Kidney glomerular epithelial cell (primary cell): ENCODE measurements around the gene SFSWAP.
"Not testable (repeated sequence)": the region's sequence is repeated elsewhere in the genome, so short reads cannot be mapped to it uniquely, and the experiment has no call there.

Source experiments
- DNase-seq: peaks from one replicate; lab custom pipeline; 2025; lab: John Stamatoyannopoulos, UW

Gene SFSWAP

GRCh38 chr12:131702573-131702877, 8.4 kb upstream of the SFSWAP start:
- DNase-seq: no peak

DNA sequence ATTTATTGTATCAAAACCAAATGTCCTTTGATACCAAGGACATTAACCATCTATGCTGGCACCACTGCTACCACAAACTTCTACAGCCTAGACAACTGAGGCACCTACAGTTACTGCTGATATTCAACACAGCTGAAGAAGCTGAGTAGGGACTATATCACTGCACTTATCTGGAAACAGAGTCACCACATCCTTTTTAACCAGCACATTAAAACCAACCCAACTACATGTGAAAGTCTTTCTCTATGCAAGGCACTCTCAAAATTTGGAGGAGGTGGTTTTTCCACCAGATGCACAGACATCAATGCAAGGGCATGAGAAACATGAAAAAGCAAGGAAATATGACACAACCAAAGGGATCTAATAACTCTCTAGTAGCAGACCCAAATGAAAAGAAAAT, 7.7 kb upstream of the SFSWAP start:
- DNase-seq: no peak

DNA sequence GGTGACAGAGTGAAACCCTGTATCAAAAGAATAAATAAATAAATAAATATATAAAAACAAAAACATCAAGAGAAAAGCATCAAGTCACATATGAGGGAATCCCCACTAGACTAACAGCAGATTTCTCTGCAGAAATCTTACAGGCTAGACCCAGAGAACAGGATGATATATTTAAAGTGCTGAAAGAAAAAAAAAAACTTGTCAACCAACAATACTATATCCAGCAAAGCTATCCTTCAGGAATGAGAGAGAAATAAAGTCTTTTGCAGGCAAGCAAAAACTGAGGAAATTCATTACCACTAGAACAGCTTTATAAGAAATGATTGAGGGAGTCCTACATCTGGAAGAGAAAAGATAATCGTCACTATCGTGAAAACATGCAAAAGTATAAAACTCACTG, 6.4 kb upstream of the SFSWAP start:
- DNase-seq: no peak

DNA sequence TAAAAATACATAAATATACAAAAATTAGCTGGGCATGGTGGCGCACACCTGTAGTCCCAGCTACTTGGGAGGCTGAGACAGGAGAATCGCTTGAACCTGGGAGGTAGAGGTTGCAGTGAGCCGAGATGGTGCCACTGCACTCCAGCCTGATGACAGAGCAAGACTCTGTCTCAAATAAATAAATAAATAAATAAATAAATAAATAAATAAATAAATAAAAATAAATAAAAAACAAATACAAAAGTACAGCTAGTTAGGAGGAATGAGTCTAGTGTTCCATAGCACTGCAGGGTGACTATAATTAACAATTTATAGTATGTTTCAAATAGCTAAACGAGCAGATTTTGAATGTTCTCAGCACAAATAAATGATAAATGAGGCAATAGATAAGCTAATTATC, 4.2 kb upstream of the SFSWAP start:
- not testable (repeated sequence) for DNase-seq

DNA sequence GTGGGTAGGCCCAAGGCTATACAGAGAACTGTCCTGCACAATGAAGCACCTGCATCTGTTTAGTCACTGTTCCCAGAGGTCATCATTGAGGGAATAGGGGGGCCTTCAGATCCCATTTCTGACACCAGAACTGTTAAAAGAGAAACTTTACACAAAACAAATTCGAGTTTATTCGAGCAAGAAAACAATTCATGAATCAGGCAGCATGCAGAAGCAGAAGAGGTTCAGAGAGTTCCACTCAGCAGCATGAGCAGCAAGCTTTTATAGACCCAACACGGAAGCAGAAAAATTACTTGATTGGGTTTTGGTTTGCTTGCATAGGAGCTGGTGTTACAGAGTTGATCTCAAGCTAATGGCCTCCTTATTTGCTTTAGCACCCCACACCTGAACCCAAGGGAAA, 1.7 kb upstream of the SFSWAP start:
- DNase-seq: no peak

DNA sequence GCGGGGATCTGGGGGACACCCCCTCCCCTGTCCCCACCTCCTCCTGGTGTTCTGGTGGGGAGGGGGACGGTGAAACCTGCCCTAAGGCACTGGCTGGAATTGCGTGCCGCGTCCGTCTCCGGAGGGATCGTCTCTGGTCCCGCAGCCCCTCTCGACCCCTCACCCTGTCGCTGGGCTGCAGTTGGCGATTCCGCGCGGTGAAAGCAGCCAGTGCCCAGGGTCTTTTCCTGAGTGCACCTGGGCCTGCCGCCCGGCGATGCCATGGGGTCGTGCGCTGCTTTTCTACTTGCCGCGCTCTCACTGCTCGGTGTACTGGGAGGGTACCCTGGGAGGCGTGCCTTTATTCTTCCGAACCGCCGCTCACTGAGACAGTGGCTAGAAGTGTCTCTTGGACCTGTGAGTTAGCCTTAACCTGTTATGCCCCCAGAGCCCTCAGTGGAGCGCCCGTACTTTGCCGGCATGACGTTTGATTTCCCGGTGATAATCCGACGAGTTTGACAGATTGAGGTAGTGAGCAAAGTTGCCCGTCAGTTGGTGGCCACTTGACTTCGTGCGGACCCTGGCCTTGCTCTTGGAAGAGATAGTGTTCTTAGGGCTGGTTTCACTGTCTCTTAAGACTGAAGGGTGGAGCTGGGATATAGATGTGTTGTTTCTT, 788 bp downstream of the SFSWAP start:
- DNase-seq: no peak

DNA sequence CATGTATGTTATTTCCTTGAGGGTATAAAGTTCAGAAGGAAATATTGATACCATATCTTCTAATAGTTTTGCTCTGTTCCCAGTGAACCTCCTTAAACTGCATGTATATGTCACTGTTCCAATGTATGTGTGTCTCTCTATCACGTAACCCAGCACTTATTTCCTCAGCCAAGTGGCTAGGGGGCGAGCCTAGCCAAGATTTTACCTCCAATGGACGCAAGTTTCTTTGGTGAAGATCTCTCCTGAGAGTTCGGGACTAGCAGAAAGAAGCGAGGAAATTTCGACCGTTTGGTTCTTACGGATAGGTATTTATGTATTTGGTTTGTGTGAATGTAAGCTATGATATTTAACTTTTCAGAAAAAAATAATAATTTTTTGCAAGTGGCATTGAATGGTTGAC, 2.5 kb downstream of the SFSWAP start:
- DNase-seq: no peak

DNA sequence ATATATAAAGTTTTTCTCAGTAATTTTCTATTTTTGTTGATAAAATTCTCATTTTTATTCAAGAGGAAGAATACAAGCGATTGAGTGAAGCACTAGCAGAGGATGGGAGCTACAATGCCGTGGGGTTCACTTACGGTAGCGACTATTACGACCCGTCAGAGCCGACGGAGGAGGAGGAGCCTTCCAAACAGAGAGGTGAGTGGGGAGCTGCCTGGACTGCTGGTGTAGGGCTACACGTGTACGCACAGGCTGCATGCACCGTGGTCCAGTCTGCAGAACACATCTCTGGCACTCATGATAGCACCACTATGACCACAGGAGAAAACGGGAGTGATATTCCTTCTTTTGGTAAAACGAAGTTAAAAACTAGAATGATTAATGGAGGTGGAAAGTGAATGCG, 3.9 kb downstream of the SFSWAP start:
- no peak for DNase-seq

DNA sequence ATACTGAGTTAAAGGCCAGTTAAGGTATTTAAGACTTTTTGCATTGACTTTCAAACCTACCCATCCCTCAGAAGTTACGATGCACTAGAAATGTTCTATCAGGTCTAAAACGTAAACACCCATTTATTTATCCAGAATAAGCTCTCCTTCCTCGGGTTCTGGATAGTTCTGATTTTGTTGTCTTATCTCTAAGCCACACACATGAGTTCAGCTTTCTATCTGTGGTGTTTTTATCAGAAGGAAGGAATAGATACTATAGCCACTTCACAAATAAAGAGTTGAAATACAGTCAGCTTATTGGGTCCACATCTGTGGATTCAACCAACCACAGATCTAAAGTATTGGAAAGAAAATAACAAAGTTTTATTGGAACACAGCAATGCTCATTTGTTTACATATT, 5.4 kb downstream of the SFSWAP start:
- no peak for DNase-seq

DNA sequence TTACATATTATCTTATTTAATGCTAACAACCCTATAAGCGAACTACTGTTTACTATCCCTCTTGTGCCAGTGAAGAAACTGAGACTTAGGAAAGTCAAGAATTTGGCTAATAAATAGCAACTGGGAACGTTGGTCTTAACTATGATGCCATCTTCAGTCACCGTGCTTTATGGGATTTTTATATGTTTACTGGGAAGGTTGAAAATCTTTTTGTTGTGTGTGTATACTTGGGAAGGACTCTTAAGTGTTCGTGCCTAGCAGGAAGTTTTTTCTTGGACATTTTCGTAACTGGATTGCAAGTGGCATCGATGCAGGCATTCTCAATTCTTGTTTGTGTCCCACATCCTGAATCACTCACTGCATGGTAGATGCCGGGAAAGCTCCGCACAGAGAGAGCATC, 9.4 kb downstream of the SFSWAP start:
- DNase-seq: no peak

- DNase-seq: no peak
Measured at GRCh38 chr12:131720921-131721320, 10.0 kb downstream of the SFSWAP start.

GRCh38 chr12:131721548-131721947, 10.7 kb downstream of the SFSWAP start:
- no peak for DNase-seq

DNA sequence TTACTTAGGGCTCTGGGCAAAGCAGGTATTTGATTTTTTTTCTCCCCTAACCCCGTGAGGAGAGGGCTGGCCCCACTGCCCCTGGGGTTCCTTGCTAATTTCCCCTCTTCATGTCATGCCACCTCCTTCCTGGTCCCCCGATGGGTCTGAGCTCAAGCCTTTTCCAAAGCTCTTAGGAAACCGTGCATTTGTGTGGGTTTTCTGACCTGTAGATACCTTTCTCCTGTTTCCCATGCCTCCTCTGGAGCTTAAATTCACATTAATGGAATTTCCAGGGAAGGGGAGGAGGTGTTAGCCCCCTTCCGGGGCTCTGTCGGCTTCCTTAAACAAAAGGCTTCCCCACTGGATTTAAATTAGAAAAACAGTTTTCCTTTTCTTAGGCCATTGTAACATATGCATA, 12.6 kb downstream of the SFSWAP start:
- no peak for DNase-seq

DNA sequence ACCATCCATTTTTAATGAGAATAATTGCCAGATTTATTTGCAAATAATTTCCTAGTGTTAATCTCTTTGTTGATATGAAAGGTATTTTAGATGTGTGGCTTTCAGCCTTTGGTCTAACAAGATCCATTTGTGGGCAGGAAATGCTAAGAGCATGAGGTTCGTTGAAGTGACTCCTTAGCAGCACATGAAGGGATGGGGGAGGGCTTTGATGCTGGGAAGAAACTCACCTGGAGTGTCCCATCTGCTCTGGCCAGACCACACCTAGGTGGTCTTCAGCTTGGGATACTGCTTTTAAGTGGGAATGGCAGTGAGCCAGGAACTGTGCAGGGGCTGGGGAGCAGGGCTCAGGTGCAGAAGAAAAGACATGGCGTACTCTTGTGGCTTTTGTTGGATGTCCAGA, 13.6 kb downstream of the SFSWAP start:
- no peak for DNase-seq

DNA sequence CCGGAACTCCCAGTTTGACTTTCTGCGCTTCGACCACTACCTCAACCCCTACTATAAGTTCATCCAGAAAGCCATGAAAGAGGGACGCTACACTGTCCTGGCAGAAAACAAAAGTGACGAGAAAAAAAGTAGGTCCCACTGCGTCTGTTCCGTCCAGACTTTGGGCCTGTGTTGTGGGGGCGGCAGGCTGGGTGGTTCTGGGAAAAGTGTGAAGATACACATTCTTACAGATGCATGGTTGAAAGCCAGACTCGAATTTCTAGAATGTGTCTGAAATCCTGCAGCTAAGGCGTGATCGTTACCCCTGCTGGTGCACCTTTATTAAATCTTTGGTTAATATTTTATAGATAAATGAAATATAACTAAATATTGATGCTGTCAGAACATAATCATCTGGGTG, 14.6 kb downstream of the SFSWAP start:
- DNase-seq: no peak

DNA sequence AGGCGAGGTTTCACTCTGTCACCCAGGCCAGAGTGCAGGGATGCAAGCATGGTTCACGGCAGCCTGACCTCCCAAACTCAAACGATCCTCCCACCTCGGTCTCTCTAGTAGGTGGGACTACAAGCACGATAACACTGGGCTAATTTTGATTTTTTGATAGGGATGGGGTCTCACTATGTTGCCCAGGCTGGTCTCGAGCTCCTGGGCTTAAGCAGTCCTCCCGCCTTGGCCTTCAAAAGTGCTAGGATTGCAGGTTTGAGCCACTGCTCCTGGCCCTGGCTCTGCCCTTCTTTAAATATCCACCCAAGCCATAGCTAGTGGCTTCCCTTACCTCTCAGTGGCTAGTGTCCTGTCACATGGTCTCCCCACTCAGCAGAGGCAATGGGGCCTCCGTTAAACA, 17.8 kb downstream of the SFSWAP start:
- no peak for DNase-seq

DNA sequence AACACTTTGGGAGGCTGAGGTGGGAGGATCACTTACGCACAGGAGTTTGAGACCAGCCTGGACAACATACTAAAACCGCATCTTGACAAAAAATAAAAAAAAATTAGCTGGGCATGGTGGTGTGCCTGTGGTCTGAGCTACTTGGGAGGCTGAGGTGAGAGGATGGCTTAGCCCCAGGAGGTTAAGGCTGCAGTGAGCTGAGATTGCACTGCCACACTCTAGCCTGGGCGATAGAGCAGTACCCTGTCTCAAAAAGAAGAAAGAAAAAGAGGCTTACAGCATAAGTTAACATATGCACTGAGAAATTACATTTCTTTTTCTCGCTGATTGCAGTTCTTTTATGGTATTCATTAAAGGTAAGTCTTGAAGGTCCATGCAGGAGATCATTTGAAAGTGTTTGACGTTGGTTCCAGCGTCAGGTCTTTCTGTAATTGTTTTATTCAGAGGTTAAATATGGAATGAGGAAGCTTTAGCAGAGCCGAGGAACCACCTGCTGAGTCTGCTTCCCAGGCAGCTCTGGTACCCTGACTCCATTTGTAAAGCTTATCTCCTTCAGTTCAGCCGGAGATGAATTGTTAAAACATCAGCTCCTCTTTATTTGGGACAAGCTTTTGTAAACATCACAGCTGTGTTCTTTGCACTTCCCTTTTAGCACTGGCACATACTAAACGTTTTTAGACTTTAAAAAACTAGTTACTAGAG, 18.5 kb downstream of the SFSWAP start:
- no peak for DNase-seq

DNA sequence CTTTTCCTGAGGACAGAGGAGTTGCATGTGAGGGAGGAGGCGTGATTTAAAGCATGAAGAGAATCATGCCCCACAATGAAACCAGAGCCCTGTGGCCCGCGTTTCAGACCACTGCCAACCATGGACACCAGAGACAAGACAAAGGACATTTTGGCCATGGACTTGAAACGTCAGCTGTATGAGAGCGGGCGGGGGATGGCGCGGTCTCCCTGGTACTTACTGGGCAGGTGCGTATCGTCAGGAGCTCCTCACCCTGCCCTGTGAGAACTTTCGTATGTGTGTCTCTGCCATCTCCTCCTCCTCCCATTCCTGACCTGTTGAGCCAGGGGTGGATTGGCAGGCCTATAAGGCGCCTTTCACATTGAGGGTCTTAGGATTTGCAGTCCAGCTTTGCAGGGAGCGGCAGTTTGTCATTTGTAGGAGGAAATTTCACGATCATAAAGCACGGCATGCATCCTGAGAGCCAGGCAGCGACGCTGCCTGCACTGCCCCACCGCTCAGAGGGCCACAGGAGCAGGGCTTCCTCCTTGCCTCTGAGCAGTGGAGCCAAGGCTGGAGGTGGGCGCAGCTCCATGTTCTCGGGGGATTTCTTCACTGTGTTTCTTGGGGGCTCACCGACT, 22.2 kb downstream of the SFSWAP start:
- DNase-seq: no peak

GRCh38 chr12:131733874-131734273, 23.0 kb downstream of the SFSWAP start:
- DNase-seq: no peak

GRCh38 chr12:131734336-131735152, 23.7 kb downstream of the SFSWAP start:
- no peak for DNase-seq

DNA sequence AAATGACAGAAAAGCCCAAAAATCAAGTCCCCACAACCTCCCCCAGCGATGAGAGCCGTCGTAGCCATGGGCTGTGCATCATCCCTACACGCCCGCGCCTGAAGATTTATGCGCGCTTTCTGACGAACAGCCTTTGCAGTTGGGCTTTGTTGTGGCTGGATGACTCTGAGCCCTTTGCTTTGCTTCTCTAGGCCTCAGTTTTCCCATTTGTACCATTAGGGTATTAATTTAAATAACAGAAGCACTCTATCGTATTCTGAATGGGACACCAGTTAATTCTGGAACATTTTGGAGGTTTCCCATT, 24.2 kb downstream of the SFSWAP start:
- DNase-seq: no peak

DNA sequence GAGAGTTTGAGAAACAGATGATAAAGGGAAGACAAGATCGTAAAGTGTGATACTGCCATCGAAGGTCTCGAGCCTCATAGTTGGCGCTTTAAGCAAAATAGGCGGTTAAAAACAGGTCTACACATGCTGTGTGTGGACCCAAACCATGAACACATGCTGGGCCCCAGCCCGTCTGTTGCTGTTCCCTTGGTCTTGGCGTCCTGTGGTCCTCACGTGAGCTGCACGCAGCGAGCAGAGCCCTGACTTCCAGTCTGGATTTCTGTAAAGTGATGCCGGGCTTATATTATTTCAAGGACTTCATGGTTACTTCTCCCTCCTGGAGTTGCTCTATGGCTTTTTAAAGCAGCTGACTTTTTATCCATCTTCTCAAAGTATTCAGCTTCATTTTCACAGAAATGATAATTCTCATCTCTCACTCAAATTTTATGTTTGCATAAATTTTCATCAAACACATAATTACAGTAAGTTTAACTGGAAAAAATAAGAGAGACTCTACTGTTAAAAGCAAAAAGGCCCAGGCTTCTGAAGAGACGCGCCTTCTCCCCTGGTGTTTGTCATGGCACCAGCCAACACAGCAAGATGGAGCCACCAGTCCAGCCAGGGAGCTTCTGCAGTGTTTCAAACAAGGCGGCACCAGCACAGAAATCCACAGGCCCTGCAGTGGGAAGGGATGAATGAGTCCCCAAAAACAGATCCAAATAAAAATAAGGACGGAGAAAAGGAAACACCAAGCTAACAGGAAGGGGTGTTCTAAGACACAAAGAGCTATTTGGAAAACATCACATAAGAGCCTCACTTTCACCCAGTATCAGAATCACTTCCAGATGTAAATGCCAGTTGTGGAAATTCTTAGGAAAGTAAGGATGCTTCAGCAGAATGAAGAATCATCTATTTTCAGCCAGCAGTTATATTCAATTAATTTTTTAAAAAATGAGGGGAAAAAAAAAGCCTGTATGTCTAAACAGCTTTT, 24.9 kb downstream of the SFSWAP start:
- DNase-seq: no peak
